HCT116 (cell line): ENCODE results near the gene BAIAP2.
"Not testable (repeated sequence)": the region's sequence is repeated elsewhere in the genome, so short reads cannot be mapped to it uniquely, and the experiment has no call there.

Source experiments
- CEBPB ChIP-seq: IDR thresholded peaks from 2 replicates; pipeline ENCODE4 v1.6.1; 2012; ENCODE audit warnings: low read depth
- EZH2 ChIP-seq: fragments of 200-600 bp; sonication (generic); IDR thresholded peaks from 2 replicates; pipeline ENCODE4 v1.6.1; 2017; ENCODE audit warnings: antibody characterized with exemption, mixed run types
- EZH2phosphoT487 ChIP-seq: fragments of 200-600 bp; IDR thresholded peaks from 2 replicates; pipeline ENCODE4 v1.6.1; 2018; ENCODE audit warnings: antibody characterized with exemption, borderline replicate concordance
- POLR2A ChIP-seq: IDR thresholded peaks from 2 replicates; pipeline ENCODE4 v1.7.0; 2011; ENCODE audit warnings: borderline replicate concordance; ENCODE audit not compliant: insufficient read depth, insufficient read length; ENCODE audit errors: extremely low read depth
- POLR2AphosphoS5 ChIP-seq: IDR thresholded peaks from 2 replicates; pipeline ENCODE4 v1.6.1; 2011; ENCODE audit warnings: mild to moderate bottlenecking, low read depth, low read length, moderate library complexity
- RAD21 ChIP-seq: IDR thresholded peaks from 2 replicates; pipeline ENCODE4 v1.6.1; 2012; ENCODE audit warnings: low read depth, mild to moderate bottlenecking
- SRF ChIP-seq: IDR thresholded peaks from 2 replicates; pipeline ENCODE4 v1.6.1; 2012; ENCODE audit warnings: low read depth
- TCF7L2 ChIP-seq: IDR thresholded peaks from 2 replicates; pipeline ENCODE4 v1.7.0; 2011; ENCODE audit warnings: borderline replicate concordance, inconsistent platforms; ENCODE audit not compliant: insufficient read depth, insufficient read length; ENCODE audit errors: extremely low read depth
- ZNF274 ChIP-seq: fragments of 200-500 bp; sonication (Bioruptor generic); IDR thresholded peaks from 2 replicates; pipeline ENCODE4 v1.6.1; 2014; ENCODE audit warnings: mild to moderate bottlenecking, low read depth, low read length, inconsistent platforms
- TF ChIP-seq, protein P1 (sequence below), 3 experiments: fragments of 200-600 bp in 1 of 3; sonication (generic) in 1 of 3; IDR thresholded peaks in 2 of 3; conservative IDR thresholded peaks in 1 of 3; 2 replicates each; pipeline ENCODE4 v1.5.1; 2012 to 2017; ENCODE audit warnings: low read depth in 2 of 3, low read length in 2 of 3, antibody characterized with exemption in 1 of 3, borderline replicate concordance in 1 of 3, control low read depth in 1 of 3, mild to moderate bottlenecking in 1 of 3, mixed read lengths in 1 of 3, mixed run types in 1 of 3, moderate library complexity in 1 of 3; ENCODE audit not compliant: insufficient read depth in 1 of 3

DNA sequence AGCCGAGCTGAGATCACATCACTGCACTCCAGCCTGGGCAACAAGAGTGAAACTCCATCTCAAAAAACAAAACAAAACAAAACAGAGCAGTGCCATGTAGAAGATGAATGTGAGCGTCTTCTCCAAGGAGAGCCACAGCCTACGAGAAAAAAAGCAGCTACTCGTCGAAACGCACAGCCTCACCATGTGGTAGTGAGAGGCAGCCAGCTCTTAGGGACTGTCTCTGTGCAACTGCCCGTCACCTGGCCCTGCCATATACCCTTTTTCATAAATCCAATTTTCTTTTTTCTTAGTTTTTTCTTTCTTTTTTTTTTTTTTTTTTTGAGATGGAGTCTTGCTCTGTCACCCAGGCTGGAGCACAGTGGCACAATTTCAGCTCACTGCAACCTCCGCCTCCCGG lies 119.1 kb downstream of the BAIAP2 start:
- TF ChIP-seq, protein P1, sequence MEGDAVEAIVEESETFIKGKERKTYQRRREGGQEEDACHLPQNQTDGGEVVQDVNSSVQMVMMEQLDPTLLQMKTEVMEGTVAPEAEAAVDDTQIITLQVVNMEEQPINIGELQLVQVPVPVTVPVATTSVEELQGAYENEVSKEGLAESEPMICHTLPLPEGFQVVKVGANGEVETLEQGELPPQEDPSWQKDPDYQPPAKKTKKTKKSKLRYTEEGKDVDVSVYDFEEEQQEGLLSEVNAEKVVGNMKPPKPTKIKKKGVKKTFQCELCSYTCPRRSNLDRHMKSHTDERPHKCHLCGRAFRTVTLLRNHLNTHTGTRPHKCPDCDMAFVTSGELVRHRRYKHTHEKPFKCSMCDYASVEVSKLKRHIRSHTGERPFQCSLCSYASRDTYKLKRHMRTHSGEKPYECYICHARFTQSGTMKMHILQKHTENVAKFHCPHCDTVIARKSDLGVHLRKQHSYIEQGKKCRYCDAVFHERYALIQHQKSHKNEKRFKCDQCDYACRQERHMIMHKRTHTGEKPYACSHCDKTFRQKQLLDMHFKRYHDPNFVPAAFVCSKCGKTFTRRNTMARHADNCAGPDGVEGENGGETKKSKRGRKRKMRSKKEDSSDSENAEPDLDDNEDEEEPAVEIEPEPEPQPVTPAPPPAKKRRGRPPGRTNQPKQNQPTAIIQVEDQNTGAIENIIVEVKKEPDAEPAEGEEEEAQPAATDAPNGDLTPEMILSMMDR (IDR thresholded peaks at IDR 0.05 in 2 of 3, conservative IDR thresholded peaks at IDR 0.05 in 1 of 3; ENCODE audit: borderline replicate concordance in 1 of 3, insufficient read depth in 1 of 3, low read depth in 2 of 3, low read length in 2 of 3) = not testable (repeated sequence)
- TF ChIP-seq TCF7L2, SRF, POLR2AphosphoS5, RAD21, CEBPB, EZH2, ZNF274, POLR2A, EZH2phosphoT487: not testable (repeated sequence)
